ENCODE data around the gene PARN.

GRCh38 chr16:14520753-14521152 lies 109.3 kb downstream of the PARN start:
- no peak for TF ChIP-seq CTCF (conservative IDR thresholded peaks at IDR 0.05)
- TF ChIP-seq ZFX (IDR thresholded peaks at IDR 0.05), result no peak

Measured in C4-2B (cell line).